Stimulated activated CD4-positive, alpha-beta T cell treated with anti-CD3 and anti-CD28 coated beads, TNF-alpha, amount 100 ng/mL, for 24 hours (primary cell): ENCODE results near the gene MTMR3.
"Not testable (repeated sequence)": the region's sequence is repeated elsewhere in the genome, so short reads cannot be mapped to it uniquely, and the experiment has no call there.

Experiments
- DNase-seq, 3 experiments: peaks; one replicate each; pipeline ENCODE4 v3.0.0-alpha.2; 2020; ENCODE audit warnings: low read depth in 3 of 3

MTMR3 gene

GRCh38 chr22:30054067-30054763 lies 171.2 kb downstream of the MTMR3 start:
- no peak for DNase-seq

GRCh38 chr22:30054764-30055069 lies 171.7 kb downstream of the MTMR3 start:
- no peak for DNase-seq

GRCh38 chr22:30056015-30056414 lies 173.0 kb downstream of the MTMR3 start:
- DNase-seq: no peak

- DNase-seq: no peak
These were observed 174.4 kb downstream of the MTMR3 start for GRCh38 chr22:30057375-30057774.

GRCh38 chr22:30059346-30060020 lies 176.5 kb downstream of the MTMR3 start:
- not testable (repeated sequence) for DNase-seq

- DNase-seq: not testable (repeated sequence)
These were observed 178.1 kb downstream of the MTMR3 start for GRCh38 chr22:30061094-30061493.

- DNase-seq: no peak
These were observed 179.3 kb downstream of the MTMR3 start for GRCh38 chr22:30062259-30062658.

- DNase-seq: no peak
These were observed 180.0 kb downstream of the MTMR3 start for GRCh38 chr22:30062950-30063349.

GRCh38 chr22:30064172-30064571 lies 181.2 kb downstream of the MTMR3 start:
- DNase-seq: no peak

GRCh38 chr22:30073743-30074142 lies 190.8 kb downstream of the MTMR3 start:
- DNase-seq: no peak

GRCh38 chr22:30074147-30074546 lies 191.2 kb downstream of the MTMR3 start:
- no peak for DNase-seq

GRCh38 chr22:30074994-30075393 lies 192.0 kb downstream of the MTMR3 start:
- DNase-seq: no peak

GRCh38 chr22:30077279-30077880 lies 194.4 kb downstream of the MTMR3 start:
- no peak for DNase-seq

GRCh38 chr22:30078320-30079311 lies 195.6 kb downstream of the MTMR3 start:
- DNase-seq: peak in 1 of 3 experiments; percentile 17

GRCh38 chr22:30079952-30080533 lies 197.1 kb downstream of the MTMR3 start, which contains the start of gene HORMAD2:
Gene HORMAD2 (plus strand): TSS chr22:30080464. CDS start chr22:30093953, 13,489 bp downstream.
- DNase-seq: no peak
